ENCODE measurements around the gene APCDD1.

Gene APCDD1

DNA sequence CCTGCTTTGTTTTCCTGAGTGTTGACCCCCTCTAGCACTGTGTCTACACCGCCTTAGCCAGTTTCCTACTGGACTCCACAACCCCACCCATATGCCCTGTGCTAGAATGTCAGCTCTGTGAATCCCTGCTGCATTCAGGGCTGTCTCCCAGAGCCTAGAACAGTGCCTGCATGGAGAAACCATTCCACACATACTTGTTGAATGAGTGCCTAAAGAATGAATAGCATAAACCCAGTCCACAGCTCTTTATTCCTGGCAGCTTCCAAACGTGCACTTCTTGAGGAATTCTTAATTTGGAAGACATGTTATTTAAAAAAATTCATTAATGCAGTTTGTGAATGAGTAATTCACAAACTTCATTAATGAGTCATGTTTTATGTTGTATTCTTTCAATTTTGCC is 64.9 kb downstream of the APCDD1 start:
- ChIA-PET POLR2A (interaction anchor here (1.3 kb wide), 1 partner anchor 503 kb away, joined by 3 read pairs; no protein-coding TSS in a partner anchor), CTCF (interaction anchor here (0.7 to 11.0 kb wide), 40 partner anchors 10 to 562 kb away, joined by 3 to 314 read pairs (median 5); no protein-coding TSS in a partner anchor)
- TF ChIP-seq, protein P1, sequence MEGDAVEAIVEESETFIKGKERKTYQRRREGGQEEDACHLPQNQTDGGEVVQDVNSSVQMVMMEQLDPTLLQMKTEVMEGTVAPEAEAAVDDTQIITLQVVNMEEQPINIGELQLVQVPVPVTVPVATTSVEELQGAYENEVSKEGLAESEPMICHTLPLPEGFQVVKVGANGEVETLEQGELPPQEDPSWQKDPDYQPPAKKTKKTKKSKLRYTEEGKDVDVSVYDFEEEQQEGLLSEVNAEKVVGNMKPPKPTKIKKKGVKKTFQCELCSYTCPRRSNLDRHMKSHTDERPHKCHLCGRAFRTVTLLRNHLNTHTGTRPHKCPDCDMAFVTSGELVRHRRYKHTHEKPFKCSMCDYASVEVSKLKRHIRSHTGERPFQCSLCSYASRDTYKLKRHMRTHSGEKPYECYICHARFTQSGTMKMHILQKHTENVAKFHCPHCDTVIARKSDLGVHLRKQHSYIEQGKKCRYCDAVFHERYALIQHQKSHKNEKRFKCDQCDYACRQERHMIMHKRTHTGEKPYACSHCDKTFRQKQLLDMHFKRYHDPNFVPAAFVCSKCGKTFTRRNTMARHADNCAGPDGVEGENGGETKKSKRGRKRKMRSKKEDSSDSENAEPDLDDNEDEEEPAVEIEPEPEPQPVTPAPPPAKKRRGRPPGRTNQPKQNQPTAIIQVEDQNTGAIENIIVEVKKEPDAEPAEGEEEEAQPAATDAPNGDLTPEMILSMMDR (IDR thresholded peaks at IDR 0.05; ENCODE audit: insufficient read depth, low read length, missing control alignments), result no peak
- H3K4me3 ChIP-seq (ENCODE audit: low read depth, low read length), result no peak overlapping the region
- DNase-seq (ENCODE audit: low read depth, low spot score), result no peak

DNA sequence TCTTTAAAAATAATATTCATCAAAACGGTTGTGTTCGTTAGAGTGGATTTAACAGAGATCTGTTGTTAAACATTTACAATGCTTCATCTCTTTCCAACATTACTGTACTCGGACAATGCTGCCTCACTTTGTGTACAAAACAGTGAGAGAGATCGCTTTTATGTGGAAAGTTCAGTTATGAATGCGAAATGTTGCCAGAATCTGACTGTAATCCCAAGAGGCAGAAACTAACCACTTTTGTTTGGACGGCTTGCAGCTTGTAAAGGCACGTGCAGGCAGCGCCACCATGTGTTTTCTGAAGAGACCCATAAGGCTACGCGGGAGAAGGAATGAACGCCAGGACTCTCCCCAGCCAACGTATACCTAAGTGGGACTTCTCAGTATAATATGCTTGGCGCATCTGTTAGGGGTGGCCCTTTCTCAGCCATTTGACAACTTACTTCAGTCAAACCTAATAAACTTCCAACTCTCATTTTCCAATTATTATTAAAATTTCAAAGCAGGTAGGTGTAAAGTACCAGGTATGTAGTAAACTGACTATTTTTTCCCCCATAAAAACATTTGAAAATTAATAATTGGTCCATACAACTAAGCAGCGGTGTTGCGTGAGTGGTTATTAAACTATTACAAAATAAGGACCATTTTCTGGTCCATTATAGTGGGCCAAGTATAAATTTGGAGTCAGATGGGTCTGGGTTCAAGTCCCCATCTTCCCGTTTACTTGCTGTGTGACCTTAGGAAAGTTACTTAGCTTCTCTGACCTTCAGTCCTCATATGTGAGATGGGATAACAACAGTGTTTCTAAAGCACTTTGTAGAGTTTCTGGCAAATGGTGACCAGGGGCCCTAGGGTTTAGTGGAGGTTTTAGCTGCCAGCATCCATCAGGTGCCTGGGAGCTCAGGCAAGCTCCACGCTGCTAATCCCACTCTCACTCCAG is 65.8 kb downstream of the APCDD1 start:
- peak overlapping the region; percentile 24; the same call in 1 of the 2 replicates for H3K4me3 ChIP-seq (ENCODE audit: low read depth, low read length)
- CTCF ChIA-PET, result interaction anchor here (0.7 to 11.0 kb wide), 37 partner anchors 9 to 563 kb away, joined by 3 to 314 read pairs (median 4); no protein-coding TSS in a partner anchor
- TF ChIP-seq, protein P1 (IDR thresholded peaks at IDR 0.05; ENCODE audit: insufficient read depth, low read length, missing control alignments), result peak; percentile 87
- POLR2A ChIA-PET, result interaction anchor here (1.3 kb wide), 1 partner anchor 504 kb away, joined by 3 read pairs; no protein-coding TSS in a partner anchor
- peak; percentile 63 for DNase-seq (ENCODE audit: low read depth, low spot score)

DNA sequence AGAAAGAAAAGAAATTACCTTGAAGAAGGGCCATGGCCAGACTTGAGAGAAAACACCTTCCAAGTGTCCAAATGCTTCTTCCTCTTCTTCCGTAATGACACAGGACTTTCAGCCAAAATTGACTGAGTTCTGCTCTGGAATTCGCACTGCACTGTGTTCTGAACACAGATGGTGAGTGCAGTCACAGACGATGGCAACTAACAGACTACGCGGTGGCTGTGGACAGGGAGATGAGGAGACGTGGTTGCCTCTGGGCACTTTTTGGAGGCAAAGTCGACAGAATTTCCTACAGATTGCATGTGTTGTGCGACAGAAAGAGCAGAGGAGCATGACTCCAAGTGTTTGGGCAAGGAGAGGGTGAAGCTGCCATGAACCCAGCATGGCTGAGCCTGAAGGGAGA is 67.1 kb downstream of the APCDD1 start:
- POLR2A ChIA-PET, result no interaction called here
- TF ChIP-seq, protein P1 (IDR thresholded peaks at IDR 0.05; ENCODE audit: insufficient read depth, low read length, missing control alignments), result no peak
- CTCF ChIA-PET, result interaction anchor here (0.9 to 11.0 kb wide), 5 partner anchors 198 to 838 kb away, joined by 3 to 314 read pairs (median 3); no protein-coding TSS in a partner anchor
- no peak overlapping the region for H3K4me3 ChIP-seq (ENCODE audit: low read depth, low read length)
- no peak for DNase-seq (ENCODE audit: low read depth, low spot score)

- CTCF ChIA-PET, result interaction anchor here (0.8 to 11.0 kb wide), 7 partner anchors 199 to 839 kb away, joined by 3 to 314 read pairs (median 3); no protein-coding TSS in a partner anchor
- TF ChIP-seq, protein P1 (IDR thresholded peaks at IDR 0.05; ENCODE audit: insufficient read depth, low read length, missing control alignments), result no peak
- H3K4me3 ChIP-seq (ENCODE audit: low read depth, low read length), result no peak overlapping the region
- no peak for DNase-seq (ENCODE audit: low read depth, low spot score)
- POLR2A ChIA-PET, result no interaction called here
These were observed 68.1 kb downstream of the APCDD1 start for GRCh38 chr18:10522574-10522973.

DNA sequence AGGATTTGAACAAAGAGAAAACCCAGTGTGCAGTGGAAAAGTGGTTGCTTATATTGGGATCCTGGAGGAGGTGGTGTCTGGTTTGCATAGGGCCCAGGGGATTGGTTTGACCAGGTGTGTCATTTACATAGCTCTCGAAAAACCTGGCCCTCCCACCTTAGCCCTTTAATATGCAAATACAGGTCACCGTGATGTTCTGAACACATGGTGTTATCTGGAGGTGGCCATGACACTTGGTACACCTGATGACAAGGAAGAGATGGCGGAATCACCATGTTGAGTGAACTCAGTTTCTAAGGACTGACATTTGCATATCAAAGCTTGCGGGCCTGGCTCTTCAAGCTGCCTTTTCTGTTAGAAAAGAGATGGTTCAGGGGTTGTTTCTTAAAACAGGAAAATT is 69.1 kb downstream of the APCDD1 start:
- CTCF ChIA-PET, result interaction anchor here (11.0 kb wide), 1 partner anchor 551 kb away, joined by 314 read pairs; no protein-coding TSS in a partner anchor
- TF ChIP-seq, protein P1 (IDR thresholded peaks at IDR 0.05; ENCODE audit: insufficient read depth, low read length, missing control alignments), result no peak
- DNase-seq (ENCODE audit: low read depth, low spot score), result no peak
- H3K4me3 ChIP-seq (ENCODE audit: low read depth, low read length), result no peak overlapping the region
- POLR2A ChIA-PET, result no interaction called here

All from AG04449 (cell line).